ENCODE results near the gene PTGES2. TPM values are rescaled to one million over a fixed set of nuclear protein-coding genes. Genes with fewer than 3 reads are reported as not detected.
A peak's percentile ranks its signal among the peaks of the same experiment; 100 is the strongest.
"Not testable (repeated sequence)": the region's sequence is repeated elsewhere in the genome, so short reads cannot be mapped to it uniquely, and the experiment has no call there.

Gene PTGES2
- polyA plus RNA-seq, 4 donors: 27.0 to 68.2 (median 42.8) TPM

DNA sequence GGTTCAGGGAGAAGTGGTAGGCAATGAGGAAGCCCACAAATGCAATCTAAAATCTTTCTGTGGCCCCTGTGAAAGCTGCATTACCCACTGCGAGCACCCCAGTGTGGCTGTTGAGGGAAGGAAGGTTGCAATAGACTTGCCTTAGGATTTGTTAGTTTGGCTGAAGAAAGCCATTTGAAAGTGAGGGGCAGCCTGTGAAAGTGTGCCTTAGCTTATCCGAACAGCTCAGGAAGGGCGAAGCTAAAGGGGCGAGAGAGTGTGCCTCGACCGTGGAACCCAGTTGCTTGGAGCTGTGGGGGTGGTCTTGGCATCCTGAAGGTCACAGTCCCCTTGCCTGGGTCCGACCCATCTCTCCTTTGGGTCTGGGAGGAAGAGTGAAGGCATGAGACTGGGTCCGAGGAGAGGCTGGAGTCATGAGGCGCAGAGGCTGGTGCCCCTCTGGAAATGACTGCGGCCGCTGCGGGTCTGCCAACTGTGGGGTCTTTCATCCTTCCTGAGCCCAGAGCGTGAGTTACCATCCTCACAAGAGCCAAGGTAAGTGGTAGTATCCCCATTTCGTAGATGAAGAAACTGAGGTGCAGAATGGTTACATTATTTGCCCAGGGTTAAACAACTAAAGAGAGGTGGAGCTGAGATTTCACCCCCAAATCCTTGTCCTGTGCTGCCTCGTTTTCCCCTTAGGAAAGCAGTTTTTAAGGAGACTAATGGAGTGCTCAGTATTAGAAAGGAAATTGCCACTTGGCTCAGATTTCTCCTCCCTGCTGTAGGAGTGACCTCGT, 35.1 kb downstream of the PTGES2 start:
- DNase-seq (ENCODE audit: low read depth in 4 of 4, low spot score in 3 of 4): no peak

GRCh38 chr9:128091571-128091970, 36.0 kb downstream of the PTGES2 start:
- no peak for DNase-seq (ENCODE audit: low read depth in 4 of 4, low spot score in 3 of 4)

DNA sequence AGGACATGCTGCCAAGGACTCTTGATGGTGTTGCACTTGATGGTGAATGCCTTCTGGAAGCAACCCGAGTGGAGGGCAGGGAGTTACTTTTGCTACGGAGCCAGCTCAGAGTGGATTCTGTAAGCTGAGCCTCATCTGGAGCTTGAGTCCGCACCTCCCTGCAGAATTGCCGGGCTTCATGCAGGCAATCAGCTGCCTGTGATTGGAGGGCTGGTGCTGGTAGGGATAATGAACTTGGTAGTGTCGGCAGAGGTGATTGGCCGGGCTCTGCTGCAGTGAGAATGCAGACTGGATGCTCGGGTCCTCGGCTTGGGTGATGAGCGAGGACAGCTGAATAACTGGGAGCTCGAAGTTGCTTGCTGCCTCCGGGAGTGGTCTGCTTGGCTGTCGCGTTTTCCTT, 36.4 kb downstream of the PTGES2 start:
- peak in 1 of 4 donors; percentile 83 for DNase-seq (ENCODE audit: low read depth in 4 of 4, low spot score in 3 of 4)

DNA sequence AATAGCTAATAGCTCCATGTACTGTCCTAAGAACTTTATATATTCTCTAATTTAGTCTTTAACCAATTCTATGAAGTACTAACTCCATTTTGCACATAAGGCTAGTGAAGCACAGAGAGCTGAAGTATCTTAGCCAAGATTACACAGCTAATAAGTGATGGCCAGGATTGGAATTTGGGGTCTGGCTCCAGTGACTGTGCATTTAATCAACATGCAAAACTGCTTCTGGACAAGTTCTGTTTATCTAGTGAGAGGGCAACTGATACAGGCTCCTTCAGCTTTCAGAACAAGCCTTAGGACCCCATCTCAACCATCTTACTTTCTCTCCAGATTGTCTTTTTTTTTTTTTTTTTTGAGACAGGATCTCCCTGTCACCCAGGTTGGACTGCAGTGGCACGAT, 38.2 kb downstream of the PTGES2 start:
- DNase-seq (ENCODE audit: low read depth in 4 of 4, low spot score in 3 of 4): no peak

DNA sequence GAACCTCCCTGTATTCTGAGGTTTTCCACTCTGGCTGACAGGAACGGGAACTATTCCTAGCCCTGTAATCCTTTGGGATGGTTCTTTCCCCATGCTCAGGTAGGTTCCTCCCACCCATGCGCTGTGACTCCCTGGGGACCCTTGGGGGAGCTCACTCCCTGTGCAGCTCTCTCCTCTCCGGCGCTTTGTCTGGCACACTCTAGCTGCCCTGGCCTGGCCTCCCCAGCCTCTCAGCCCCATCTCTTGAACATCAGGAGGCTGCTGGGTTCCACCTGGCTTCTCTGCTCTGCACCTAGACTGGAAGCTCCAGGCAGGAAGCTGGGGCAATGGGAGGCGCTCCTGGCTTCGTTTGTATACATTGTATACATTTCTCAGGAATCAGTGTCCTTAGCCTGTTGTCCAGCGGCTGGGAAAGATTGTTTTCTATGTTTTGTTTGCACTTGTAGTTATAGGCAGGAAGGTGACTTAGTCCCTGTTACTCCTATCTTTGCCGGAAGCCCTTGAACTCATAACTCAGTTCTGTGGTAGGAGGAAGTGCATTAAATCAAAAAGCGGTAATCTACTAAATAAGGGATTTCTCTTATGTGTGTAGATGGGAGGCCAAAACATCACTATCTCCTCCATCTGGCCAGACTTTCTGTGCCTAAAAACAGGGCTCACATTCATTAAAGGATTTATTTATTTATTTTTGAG, 39.1 kb downstream of the PTGES2 start:
- no peak for DNase-seq (ENCODE audit: low read depth in 4 of 4, low spot score in 3 of 4)

GRCh38 chr9:128087262-128087661, 40.3 kb downstream of the PTGES2 start:
- DNase-seq (ENCODE audit: low read depth in 4 of 4, low spot score in 3 of 4): no peak

GRCh38 chr9:128085943-128086342, 41.6 kb downstream of the PTGES2 start:
- DNase-seq (ENCODE audit: low read depth in 4 of 4, low spot score in 3 of 4): no peak

GRCh38 chr9:128084746-128085145, 42.8 kb downstream of the PTGES2 start:
- DNase-seq (ENCODE audit: low read depth in 4 of 4, low spot score in 3 of 4): no peak

GRCh38 chr9:128082151-128082550, 45.4 kb downstream of the PTGES2 start:
- no peak for DNase-seq (ENCODE audit: low read depth in 4 of 4, low spot score in 3 of 4)

DNA sequence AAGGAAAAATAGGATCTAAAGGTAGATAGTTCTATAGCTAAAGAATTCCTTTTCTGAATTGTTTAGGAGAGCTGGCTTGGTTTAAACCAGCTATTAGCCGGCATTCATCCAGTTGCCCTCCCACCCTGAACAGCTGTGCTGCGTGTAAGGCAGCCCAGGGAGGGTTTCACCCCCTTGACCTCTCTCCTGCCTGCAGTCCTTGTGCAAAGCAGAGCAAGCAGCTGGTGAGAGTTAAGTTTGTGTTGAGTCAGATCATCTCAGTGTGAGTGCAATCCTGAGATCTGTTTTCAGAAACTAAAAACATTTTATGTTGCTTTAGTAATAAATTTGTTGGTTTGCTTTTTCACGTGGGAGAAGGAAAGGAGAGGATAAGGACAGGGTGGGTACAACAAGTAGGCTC, 46.5 kb downstream of the PTGES2 start:
- no peak for DNase-seq (ENCODE audit: low read depth in 4 of 4, low spot score in 3 of 4)

DNA sequence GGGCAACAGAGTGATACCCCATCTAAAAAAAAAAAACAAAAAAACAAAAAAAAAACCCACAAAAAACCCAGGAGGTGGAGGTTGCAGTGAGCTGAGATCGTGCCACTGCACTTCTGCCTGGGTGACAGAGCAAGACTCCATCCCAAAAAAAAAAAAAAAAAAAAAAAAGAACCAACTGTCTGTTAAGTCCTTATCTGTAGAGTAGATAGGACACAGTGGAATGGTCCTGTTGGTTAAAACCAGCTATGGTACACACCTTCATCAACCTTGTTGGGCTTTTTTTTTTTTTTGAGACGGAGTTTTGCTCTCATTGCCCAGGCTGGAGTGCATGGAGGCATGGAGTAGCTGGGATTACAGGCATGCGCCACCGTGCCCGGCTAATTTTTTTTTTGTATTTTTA, 47.3 kb downstream of the PTGES2 start:
- DNase-seq (ENCODE audit: low read depth in 4 of 4, low spot score in 3 of 4): no peak

GRCh38 chr9:128078504-128079434, 48.8 kb downstream of the PTGES2 start:
- DNase-seq (ENCODE audit: low read depth in 4 of 4, low spot score in 3 of 4): no peak

- no peak for DNase-seq (ENCODE audit: low read depth in 4 of 4, low spot score in 3 of 4)
Measured at GRCh38 chr9:128077847-128078503, 49.6 kb downstream of the PTGES2 start.

- no peak for DNase-seq (ENCODE audit: low read depth in 4 of 4, low spot score in 3 of 4)
Measured at GRCh38 chr9:128073253-128073886, 54.2 kb downstream of the PTGES2 start.

- no peak for DNase-seq (ENCODE audit: low read depth in 4 of 4, low spot score in 3 of 4)
Measured at GRCh38 chr9:128072144-128073021, 55.1 kb downstream of the PTGES2 start.

DNA sequence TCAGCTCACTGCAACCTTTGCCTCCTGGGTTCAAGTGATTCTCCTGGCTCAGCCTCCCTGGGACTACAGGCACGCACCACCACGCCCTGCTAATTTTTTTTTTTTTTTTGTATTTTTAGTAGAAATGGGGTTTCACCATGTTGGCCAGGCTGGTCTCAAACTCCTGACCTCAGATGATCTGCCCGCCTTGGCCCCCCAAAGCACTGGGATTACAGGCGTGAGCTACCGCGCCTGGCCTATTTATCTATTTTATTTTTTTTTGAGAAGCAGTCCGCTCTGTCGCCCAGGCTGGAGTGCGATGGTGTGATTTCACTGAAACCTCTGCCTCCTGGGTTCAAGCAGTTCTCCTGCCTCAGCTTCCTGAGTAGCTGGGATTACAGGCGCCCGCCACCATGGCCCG, 56.1 kb downstream of the PTGES2 start:
- not testable (repeated sequence) for DNase-seq (ENCODE audit: low read depth in 4 of 4, low spot score in 3 of 4)

DNA sequence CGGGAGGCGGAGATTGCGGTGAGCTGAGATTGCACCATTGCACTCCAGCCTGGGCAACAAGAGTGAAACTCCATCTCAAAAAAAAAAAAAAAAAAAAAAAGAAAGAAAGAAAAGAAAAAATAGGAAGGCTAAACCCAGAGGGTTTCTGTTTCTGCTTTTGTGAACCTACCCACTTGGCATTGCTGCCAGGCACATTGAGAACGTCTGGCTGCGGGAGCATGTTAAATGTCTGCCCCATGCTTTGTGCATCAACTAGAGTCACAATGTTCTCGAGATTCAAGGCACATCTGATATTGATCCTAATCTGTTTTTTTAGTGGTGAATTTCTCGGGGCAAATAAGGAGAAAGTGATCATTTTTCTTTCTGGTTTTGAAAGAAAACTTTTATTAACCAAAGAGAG, 56.7 kb downstream of the PTGES2 start:
- no peak for DNase-seq (ENCODE audit: low read depth in 4 of 4, low spot score in 3 of 4)
